GM18951 (cell line): Measurements from ENCODE around the gene TTN.

Experiments used
- POLR2A ChIP-seq: IDR thresholded peaks from 4 replicates; pipeline ENCODE4 v1.6.1; 2011; ENCODE audit warnings: mild to moderate bottlenecking; ENCODE audit not compliant: insufficient read length, insufficient read depth; ENCODE audit errors: extremely low read depth
- in situ Hi-C: fragments of 300-500 bp; cut with MboI; formaldehyde crosslinking; loops from one replicate; pipeline ENCODE4 v1.12.0; 2022; ENCODE audit warnings: low sequenced_read_pairs, mixed read lengths, inconsistent platforms; ENCODE audit not compliant: unreplicated experiment

Gene TTN

GRCh38 chr2:178477443-178478129 is 329.6 kb downstream of the TTN start:
- no peak for TF ChIP-seq POLR2A
- in situ Hi-C loops = no loop called here

- no peak for TF ChIP-seq POLR2A
- in situ Hi-C loops = no loop called here
Measured at GRCh38 chr2:178476477-178476876, 330.7 kb downstream of the TTN start.
